Activated CD8-positive, alpha-beta T cell treated with anti-CD3 and anti-CD28 coated beads, Interleukin-2, amount 10 ng/mL, durations not matched to agents 7 days and 5 days (primary cell): ENCODE results near the gene ANKRD13A. TPM values are rescaled to one million over a fixed set of nuclear protein-coding genes. Genes with fewer than 3 reads are reported as not detected.
A peak's percentile ranks its signal among the peaks of the same experiment; 100 is the strongest.
"Not testable (repeated sequence)": the region's sequence is repeated elsewhere in the genome, so short reads cannot be mapped to it uniquely, and the experiment has no call there.

Source experiments
- ATAC-seq: fragments of 150-1000 bp; cut with Tn5 transposase; one replicate; pipeline ENCODE4 v1.10.0; 2021; ENCODE audit warnings: moderate library complexity
- CTCF ChIA-PET: fragments of 350-600 bp; sonication (Branson Sonifier 250); formaldehyde crosslinking; loops from one replicate; lab custom pipeline; 2021; ENCODE audit warnings: antibody characterized with exemption; lab: Charles Lee
- POLR2A ChIA-PET: fragments of 350-600 bp; sonication (Branson Sonifier 250); formaldehyde crosslinking; loops from one replicate; lab custom pipeline; 2021; ENCODE audit warnings: antibody characterized with exemption; lab: Charles Lee
- DNase-seq: peaks from one replicate; pipeline ENCODE4 v3.0.0-alpha.2; 2020
- H3K27ac Mint-ChIP-seq: one replicate; pipeline ENCODE4 v1.8.0; 2021; ENCODE audit warnings: mild to moderate bottlenecking, mixed read lengths
- H3K27me3 Mint-ChIP-seq: one replicate; pipeline ENCODE4 v1.8.0; 2021; ENCODE audit warnings: low read depth, mixed read lengths
- H3K36me3 Mint-ChIP-seq: one replicate; pipeline ENCODE4 v1.8.0; 2021; ENCODE audit warnings: low read depth, mixed read lengths
- H3K4me1 Mint-ChIP-seq: one replicate; pipeline ENCODE4 v1.8.0; 2021; ENCODE audit warnings: low read depth, mixed read lengths
- H3K4me3 Mint-ChIP-seq: one replicate; pipeline ENCODE4 v1.8.0; 2021; ENCODE audit warnings: mild to moderate bottlenecking, mixed read lengths
- H3K9me3 Mint-ChIP-seq: one replicate; pipeline ENCODE4 v1.8.0; 2022; ENCODE audit warnings: mixed read lengths; ENCODE audit not compliant: insufficient read depth
- total RNA-seq, 2 experiments: library from RNA; stranded (reverse); gene quantifications; one replicate each; pipeline ENCODE4 v1.2.3, GENCODE V29; 2021

ANKRD13A gene
- total RNA-seq, 2 experiments from 2014 or later = 76.0 to 78.1 TPM

GRCh38 chr12:110049666-110050065, 50.4 kb downstream of the ANKRD13A start:
- H3K36me3 Mint-ChIP-seq, ATAC-seq, H3K27me3 Mint-ChIP-seq, DNase-seq, H3K9me3 Mint-ChIP-seq, POLR2A ChIA-PET, H3K4me3 Mint-ChIP-seq: not testable (repeated sequence)
- CTCF ChIA-PET = interaction anchor here (1.0 kb wide), 1 partner anchor 382 kb away, joined by 3 read pairs; no protein-coding TSS in a partner anchor
- Mint-ChIP-seq H3K4me1 (peaks cover 34% of the 10 kb centered on the region), H3K27ac (peak overlapping the region; percentile 89)

GRCh38 chr12:110050927-110051326, 51.7 kb downstream of the ANKRD13A start:
- CTCF ChIA-PET = interaction anchor here (1.7 kb wide), 1 partner anchor 9 kb away, joined by 4 read pairs; no protein-coding TSS in a partner anchor
- ATAC-seq (no peak), DNase-seq (no peak)
- POLR2A ChIA-PET = no interaction called here
- H3K9me3 Mint-ChIP-seq = no peaks in the 10 kb centered on the region
- H3K4me3 Mint-ChIP-seq = no peak overlapping the region
- H3K36me3 Mint-ChIP-seq = peaks cover 7% of the 10 kb centered on the region
- H3K27me3 Mint-ChIP-seq = no peaks in the 10 kb centered on the region
- no peak overlapping the region for H3K27ac Mint-ChIP-seq
- H3K4me1 Mint-ChIP-seq = peaks cover 36% of the 10 kb centered on the region

GRCh38 chr12:110055375-110056352, 56.4 kb downstream of the ANKRD13A start:
- H3K27ac Mint-ChIP-seq, ATAC-seq, CTCF ChIA-PET, DNase-seq, H3K36me3 Mint-ChIP-seq, H3K27me3 Mint-ChIP-seq, H3K9me3 Mint-ChIP-seq, H3K4me3 Mint-ChIP-seq: not testable (repeated sequence)
- POLR2A ChIA-PET = interaction anchor here (0.6 kb wide), 1 partner anchor 57 kb away, joined by 3 read pairs; the partner anchor contains the start of gene ANKRD13A
- H3K4me1 Mint-ChIP-seq = peaks cover 20% of the 10 kb centered on the region

- H3K27ac Mint-ChIP-seq, H3K36me3 Mint-ChIP-seq, POLR2A ChIA-PET, H3K9me3 Mint-ChIP-seq, DNase-seq, H3K27me3 Mint-ChIP-seq, H3K4me3 Mint-ChIP-seq, ATAC-seq: not testable (repeated sequence)
- peaks cover 20% of the 10 kb centered on the region for H3K4me1 Mint-ChIP-seq
- CTCF ChIA-PET = interaction anchor here (0.8 to 1.1 kb wide), 2 partner anchors 15 to 23 kb away, joined by 3 read pairs; no protein-coding TSS in a partner anchor
Measured at GRCh38 chr12:110056643-110057042, 57.4 kb downstream of the ANKRD13A start.

- ATAC-seq (no peak), DNase-seq (no peak)
- H3K27me3 Mint-ChIP-seq = no peaks in the 10 kb centered on the region
- H3K36me3 Mint-ChIP-seq = peaks cover 7% of the 10 kb centered on the region
- ChIA-PET POLR2A (no interaction called here), CTCF (no interaction called here)
- no peak overlapping the region for H3K27ac Mint-ChIP-seq
- H3K4me1 Mint-ChIP-seq = peaks cover 20% of the 10 kb centered on the region
- no peak overlapping the region for H3K4me3 Mint-ChIP-seq
- no peaks in the 10 kb centered on the region for H3K9me3 Mint-ChIP-seq
Measured at GRCh38 chr12:110058875-110059615, 59.8 kb downstream of the ANKRD13A start.

- POLR2A ChIA-PET = no interaction called here
- Mint-ChIP-seq H3K9me3 (no peaks in the 10 kb centered on the region), H3K36me3 (peaks cover 7% of the 10 kb centered on the region), H3K4me1 (peaks cover 20% of the 10 kb centered on the region), H3K4me3 (no peak overlapping the region), H3K27me3 (no peaks in the 10 kb centered on the region), H3K27ac (no peak overlapping the region)
- CTCF ChIA-PET = no interaction called here
- no peak for DNase-seq
- no peak for ATAC-seq
Measured at GRCh38 chr12:110059651-110060000, 60.4 kb downstream of the ANKRD13A start.

- no peaks in the 10 kb centered on the region for H3K9me3 Mint-ChIP-seq
- CTCF ChIA-PET = no interaction called here
- H3K27me3 Mint-ChIP-seq = no peaks in the 10 kb centered on the region
- peaks cover 2% of the 10 kb centered on the region for H3K36me3 Mint-ChIP-seq
- peaks cover 14% of the 10 kb centered on the region for H3K4me1 Mint-ChIP-seq
- POLR2A ChIA-PET = no interaction called here
- no peak overlapping the region for H3K4me3 Mint-ChIP-seq
- DNase-seq (no peak), ATAC-seq (no peak)
- no peak overlapping the region for H3K27ac Mint-ChIP-seq
Measured at GRCh38 chr12:110062241-110062640, 63.0 kb downstream of the ANKRD13A start.

- ChIA-PET POLR2A (no interaction called here), CTCF (no interaction called here)
- Mint-ChIP-seq H3K4me3 (no peak overlapping the region), H3K36me3 (peaks cover 2% of the 10 kb centered on the region), H3K9me3 (no peaks in the 10 kb centered on the region), H3K27ac (no peak overlapping the region), H3K27me3 (no peaks in the 10 kb centered on the region), H3K4me1 (peaks cover under 1% of the 10 kb centered on the region)
- ATAC-seq (no peak), DNase-seq (no peak)
Measured at GRCh38 chr12:110065540-110065939, 66.3 kb downstream of the ANKRD13A start.

- no peak for DNase-seq
- CTCF ChIA-PET = no interaction called here
- Mint-ChIP-seq H3K4me3 (no peak overlapping the region), H3K27ac (no peak overlapping the region), H3K27me3 (no peaks in the 10 kb centered on the region), H3K4me1 (peaks cover 11% of the 10 kb centered on the region), H3K9me3 (no peaks in the 10 kb centered on the region), H3K36me3 (peaks cover 13% of the 10 kb centered on the region)
- ATAC-seq = no peak
- POLR2A ChIA-PET = no interaction called here
Measured at GRCh38 chr12:110067531-110067930, 68.3 kb downstream of the ANKRD13A start.

GRCh38 chr12:110068115-110068514, 68.9 kb downstream of the ANKRD13A start:
- H3K9me3 Mint-ChIP-seq, POLR2A ChIA-PET, H3K4me3 Mint-ChIP-seq, H3K27ac Mint-ChIP-seq, ATAC-seq, DNase-seq, H3K27me3 Mint-ChIP-seq: not testable (repeated sequence)
- CTCF ChIA-PET = interaction anchor here (0.8 kb wide), 1 partner anchor 21 kb away, joined by 3 read pairs; no protein-coding TSS in a partner anchor
- peaks cover 14% of the 10 kb centered on the region for H3K4me1 Mint-ChIP-seq
- H3K36me3 Mint-ChIP-seq = peaks cover 15% of the 10 kb centered on the region

- Mint-ChIP-seq H3K9me3 (no peaks in the 10 kb centered on the region), H3K4me3 (no peak overlapping the region), H3K36me3 (peaks cover 17% of the 10 kb centered on the region), H3K27me3 (no peaks in the 10 kb centered on the region), H3K4me1 (peaks cover 20% of the 10 kb centered on the region), H3K27ac (no peak overlapping the region)
- no peak for DNase-seq
- CTCF ChIA-PET = interaction anchor here (0.8 kb wide), 1 partner anchor 21 kb away, joined by 3 read pairs; no protein-coding TSS in a partner anchor
- no peak for ATAC-seq
- POLR2A ChIA-PET = no interaction called here
Measured at GRCh38 chr12:110068654-110069053, 69.4 kb downstream of the ANKRD13A start.
